Tibial nerve (tissue), 3 donors: ENCODE measurements around the gene PPT2.

Experiments used
- CTCF ChIP-seq, 5 experiments: fragments of 200-600 bp in 3 of 5; fragments of 450-650 bp in 2 of 5; sonication (generic) in 3 of 5; IDR thresholded peaks; one replicate each; pipeline ENCODE4 v1.5.1; 2016 to 2019; ENCODE audit warnings: antibody characterized with exemption in 5 of 5, mild to moderate bottlenecking in 3 of 5, moderate library complexity in 2 of 5
- POLR2A ChIP-seq, 2 donors: fragments of 450-650 bp; IDR thresholded peaks; one replicate each; pipeline ENCODE4 v1.6.1; 2017; ENCODE audit warnings: antibody characterized with exemption in 2 of 2, mild to moderate bottlenecking in 2 of 2, moderate library complexity in 2 of 2

GRCh38 chr6:32192608-32193039 lies 38.7 kb downstream of the PPT2 start, which contains the start of gene GPSM3:
- no peak for TF ChIP-seq POLR2A (IDR thresholded peaks at IDR 0.05)
- no peak for TF ChIP-seq CTCF (IDR thresholded peaks at IDR 0.05)
